ENCODE measurements around the gene NCKAP5.

Gene NCKAP5

DNA sequence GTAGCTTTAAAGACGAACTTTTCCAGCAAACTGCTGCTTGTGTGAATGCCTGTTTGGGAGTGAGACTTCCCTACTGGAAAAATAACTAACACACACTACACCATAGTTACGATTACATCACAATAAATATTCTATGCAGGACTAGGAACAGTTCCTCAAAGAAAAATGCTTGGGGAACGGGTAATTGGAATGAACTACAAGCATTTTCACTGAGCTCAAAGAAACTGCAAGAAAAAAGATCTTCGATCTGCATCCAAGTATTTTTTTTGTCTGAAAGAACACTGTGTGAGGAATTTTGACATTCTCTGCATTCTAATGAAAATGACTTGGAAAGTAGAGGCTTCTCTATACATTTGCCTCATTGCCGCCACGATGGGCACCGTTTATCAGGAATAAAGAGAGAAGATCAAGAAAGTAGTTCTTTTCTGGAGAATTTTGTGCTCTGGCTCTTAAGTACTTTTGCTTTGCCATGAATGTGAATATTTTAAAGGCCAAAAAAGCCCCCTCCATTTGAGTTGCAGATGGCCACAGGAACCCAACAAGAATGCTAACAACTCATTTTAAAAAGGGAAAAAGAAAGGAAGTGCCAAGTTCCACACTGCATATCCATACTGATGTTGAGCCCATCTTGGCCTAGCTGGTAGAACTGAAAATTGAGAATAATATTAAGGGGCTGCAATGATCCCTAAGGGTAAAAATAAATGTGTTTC is 911.8 kb downstream of the NCKAP5 start:
- Histone ChIP-seq H3K79me2 (ENCODE audit: insufficient read depth, low read length) (no peaks in the 10 kb centered on the region), H3K27me3 (ENCODE audit: insufficient read depth, low read length) (no peaks in the 10 kb centered on the region), H3K4me3 (ENCODE audit: low read depth, low read length, poor library complexity, severe bottlenecking) (no peak overlapping the region), H3K9me3 (ENCODE audit: low read length) (no peaks in the 10 kb centered on the region), H4K20me1 (ENCODE audit: insufficient read depth, low read length) (no peaks in the 10 kb centered on the region), H3K36me3 (ENCODE audit: insufficient read depth, low read length) (no peaks in the 10 kb centered on the region), H3K9me2 (ENCODE audit: low read depth, low read length) (no peaks in the 10 kb centered on the region), H3K4me2 (ENCODE audit: low read length) (no peak overlapping the region), H3K4me1 (ENCODE audit: insufficient read depth, low read length, severe bottlenecking) (no peaks in the 10 kb centered on the region), H3F3A (ENCODE audit: insufficient read depth, low read length) (no peaks in the 10 kb centered on the region), H3K9ac (ENCODE audit: low read length) (no peak overlapping the region), H3K27ac (ENCODE audit: low read depth, low read length, poor library complexity, severe bottlenecking) (no peak overlapping the region), H2AFZ (ENCODE audit: low read length) (no peak overlapping the region)
- TF ChIP-seq, protein P1, sequence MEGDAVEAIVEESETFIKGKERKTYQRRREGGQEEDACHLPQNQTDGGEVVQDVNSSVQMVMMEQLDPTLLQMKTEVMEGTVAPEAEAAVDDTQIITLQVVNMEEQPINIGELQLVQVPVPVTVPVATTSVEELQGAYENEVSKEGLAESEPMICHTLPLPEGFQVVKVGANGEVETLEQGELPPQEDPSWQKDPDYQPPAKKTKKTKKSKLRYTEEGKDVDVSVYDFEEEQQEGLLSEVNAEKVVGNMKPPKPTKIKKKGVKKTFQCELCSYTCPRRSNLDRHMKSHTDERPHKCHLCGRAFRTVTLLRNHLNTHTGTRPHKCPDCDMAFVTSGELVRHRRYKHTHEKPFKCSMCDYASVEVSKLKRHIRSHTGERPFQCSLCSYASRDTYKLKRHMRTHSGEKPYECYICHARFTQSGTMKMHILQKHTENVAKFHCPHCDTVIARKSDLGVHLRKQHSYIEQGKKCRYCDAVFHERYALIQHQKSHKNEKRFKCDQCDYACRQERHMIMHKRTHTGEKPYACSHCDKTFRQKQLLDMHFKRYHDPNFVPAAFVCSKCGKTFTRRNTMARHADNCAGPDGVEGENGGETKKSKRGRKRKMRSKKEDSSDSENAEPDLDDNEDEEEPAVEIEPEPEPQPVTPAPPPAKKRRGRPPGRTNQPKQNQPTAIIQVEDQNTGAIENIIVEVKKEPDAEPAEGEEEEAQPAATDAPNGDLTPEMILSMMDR (IDR thresholded peaks at IDR 0.05; ENCODE audit: low read length), result no peak
- TF ChIP-seq EZH2 (IDR thresholded peaks at IDR 0.05; ENCODE audit: borderline replicate concordance, low read length), result no peak

DNA sequence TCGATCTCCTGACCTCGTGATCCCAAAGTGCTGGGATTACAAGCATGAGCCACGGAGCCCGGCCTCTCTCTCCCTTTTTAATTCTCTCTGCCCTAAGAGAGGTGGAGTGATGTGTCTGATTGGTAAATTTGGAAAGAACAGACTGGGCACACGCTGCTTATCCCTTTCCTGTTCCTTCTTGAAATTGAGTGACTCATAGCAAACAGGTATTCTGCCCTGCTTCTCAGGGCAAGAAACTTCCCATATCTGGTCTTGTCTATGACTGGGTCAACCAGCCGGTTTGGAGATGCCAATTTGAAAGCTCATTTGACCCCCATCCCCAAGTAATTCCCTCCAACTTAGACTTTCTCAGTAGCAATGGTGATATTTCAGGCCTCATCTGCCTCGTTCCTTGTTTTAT is 913.3 kb downstream of the NCKAP5 start:
- Histone ChIP-seq H3K36me3 (ENCODE audit: insufficient read depth, low read length) (no peaks in the 10 kb centered on the region), H3K27ac (ENCODE audit: low read depth, low read length, poor library complexity, severe bottlenecking) (no peak overlapping the region), H3K4me1 (ENCODE audit: insufficient read depth, low read length, severe bottlenecking) (no peaks in the 10 kb centered on the region), H4K20me1 (ENCODE audit: insufficient read depth, low read length) (no peaks in the 10 kb centered on the region), H3K27me3 (ENCODE audit: insufficient read depth, low read length) (no peaks in the 10 kb centered on the region), H3K9me2 (ENCODE audit: low read depth, low read length) (no peaks in the 10 kb centered on the region), H2AFZ (ENCODE audit: low read length) (no peak overlapping the region), H3K79me2 (ENCODE audit: insufficient read depth, low read length) (no peaks in the 10 kb centered on the region), H3K4me2 (ENCODE audit: low read length) (no peak overlapping the region), H3K9ac (ENCODE audit: low read length) (no peak overlapping the region), H3F3A (ENCODE audit: insufficient read depth, low read length) (no peaks in the 10 kb centered on the region), H3K9me3 (ENCODE audit: low read length) (no peaks in the 10 kb centered on the region), H3K4me3 (ENCODE audit: low read depth, low read length, poor library complexity, severe bottlenecking) (no peak overlapping the region)
- TF ChIP-seq EZH2 (IDR thresholded peaks at IDR 0.05; ENCODE audit: borderline replicate concordance, low read length), result no peak
- TF ChIP-seq, protein P1 (IDR thresholded peaks at IDR 0.05; ENCODE audit: low read length), result no peak

DNA sequence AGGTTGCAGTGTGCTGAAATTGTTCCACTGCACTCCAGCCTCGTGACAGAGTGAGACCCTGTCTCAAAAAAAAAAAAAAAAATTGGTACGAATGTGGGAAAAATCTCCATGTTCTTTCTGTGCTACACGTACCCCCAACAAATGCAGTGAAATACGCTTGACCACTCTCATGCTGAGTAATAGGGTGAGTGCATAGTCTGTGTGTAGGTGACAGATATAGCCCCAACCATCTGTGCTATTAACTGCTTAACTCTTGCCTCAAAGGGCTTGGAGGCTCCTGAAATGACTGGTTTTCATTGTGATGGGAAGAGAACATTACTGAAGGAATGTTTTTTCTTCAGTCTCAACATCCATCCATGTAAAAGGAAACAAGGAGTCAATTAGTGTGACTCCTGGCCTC is 913.9 kb downstream of the NCKAP5 start:
- Histone ChIP-seq H3K9me2 (ENCODE audit: low read depth, low read length) (no peaks in the 10 kb centered on the region), H3K79me2 (ENCODE audit: insufficient read depth, low read length) (no peaks in the 10 kb centered on the region), H3K27ac (ENCODE audit: low read depth, low read length, poor library complexity, severe bottlenecking) (no peak overlapping the region), H4K20me1 (ENCODE audit: insufficient read depth, low read length) (no peaks in the 10 kb centered on the region), H2AFZ (ENCODE audit: low read length) (no peak overlapping the region), H3K36me3 (ENCODE audit: insufficient read depth, low read length) (no peaks in the 10 kb centered on the region), H3F3A (ENCODE audit: insufficient read depth, low read length) (no peaks in the 10 kb centered on the region), H3K27me3 (ENCODE audit: insufficient read depth, low read length) (no peaks in the 10 kb centered on the region), H3K9me3 (ENCODE audit: low read length) (no peaks in the 10 kb centered on the region), H3K4me2 (ENCODE audit: low read length) (no peak overlapping the region), H3K4me3 (ENCODE audit: low read depth, low read length, poor library complexity, severe bottlenecking) (no peak overlapping the region), H3K4me1 (ENCODE audit: insufficient read depth, low read length, severe bottlenecking) (peaks cover 6% of the 10 kb centered on the region), H3K9ac (ENCODE audit: low read length) (no peak overlapping the region)
- no peak for TF ChIP-seq EZH2 (IDR thresholded peaks at IDR 0.05; ENCODE audit: borderline replicate concordance, low read length)
- TF ChIP-seq, protein P1 (IDR thresholded peaks at IDR 0.05; ENCODE audit: low read length), result no peak
